A549 (cell line): ENCODE measurements around the gene ZNF57. TPM values are rescaled to one million over a fixed set of nuclear protein-coding genes. Genes with fewer than 3 reads are reported as not detected.

ENCODE experiments used
- ATAC-seq, 2 experiments: fragments of 200-7000 bp in 1 of 2; fragments of >200 bp in 1 of 2; cut with Nextera tagmentation in 1 of 2; cut with Tn5 transposase in 1 of 2; 3 replicates each; pipeline versions ENCODE4 v1.8.0 to v1.9.1; 2018 to 2020; ENCODE audit warnings: mild to moderate bottlenecking in 1 of 2, moderate library complexity in 1 of 2
- CTCF ChIA-PET: fragments of 300-600 bp; sonication (Branson Sonifier 250); formaldehyde crosslinking; extraction: SDS; loops from one replicate; lab custom pipeline; 2021; ENCODE audit warnings: antibody characterized with exemption, inconsistent platforms; lab: Yijun Ruan, JAX
- POLR2A ChIA-PET: fragments of 350-600 bp; formaldehyde crosslinking; extraction: SDS; loops from one replicate; lab custom pipeline; 2021; ENCODE audit warnings: antibody characterized with exemption, inconsistent platforms; lab: Yijun Ruan, JAX
- DNase-seq, 2 experiments: peaks; one replicate each; pipeline versions ENCODE4 v3.0.0 to v3.0.0-alpha.2; 2011 to 2016; ENCODE audit warnings: low read depth in 1 of 2, low spot score in 1 of 2
- FAIRE-seq: peaks from 2 replicates; lab custom pipeline; 2011; peaks lifted over from hg19 to GRCh38; lab: Jason Lieb, UNC
- H3K27ac ChIP-seq, 2 experiments: fragments of >200 bp; sonication (Bioruptor Twin); formaldehyde crosslinking; 3 replicates each; pipeline ENCODE4 v1.5.1; 2016 to 2017
- H3K4me1 ChIP-seq: fragments of >200 bp; sonication (Bioruptor Twin); formaldehyde crosslinking; 3 replicates; pipeline ENCODE4 v1.6.1; 2016
- H3K4me2 ChIP-seq: fragments of >200 bp; sonication (Bioruptor Twin); formaldehyde crosslinking; 3 replicates; pipeline ENCODE4 v1.6.1; 2016
- H3K4me3 ChIP-seq: fragments of >200 bp; sonication (Bioruptor Twin); formaldehyde crosslinking; 3 replicates; pipeline ENCODE4 v1.5.1; 2016
- H3K9me3 ChIP-seq: fragments of >200 bp; sonication (Bioruptor Twin); formaldehyde crosslinking; 3 replicates; pipeline ENCODE4 v1.6.1; 2016
- CBX2 ChIP-seq: fragments of 200-600 bp; sonication (generic); IDR thresholded peaks from 2 replicates; pipeline ENCODE4 v1.6.1; 2016; ENCODE audit warnings: low read depth, mild to moderate bottlenecking, borderline replicate concordance
- CBX8 ChIP-seq: fragments of 200-600 bp; sonication (generic); IDR thresholded peaks from 2 replicates; pipeline ENCODE4 v1.6.1; 2016
- CEBPB ChIP-seq, 2 experiments: fragments of >200 bp in 1 of 2; sonication (Bioruptor Twin) in 1 of 2; formaldehyde crosslinking in 1 of 2; IDR thresholded peaks; 2 replicates each; pipeline ENCODE4 v1.6.1; 2012 to 2016
- CHD4 ChIP-seq: fragments of 200-600 bp; sonication (generic); IDR thresholded peaks from 2 replicates; pipeline ENCODE4 v1.6.1; 2016; ENCODE audit warnings: antibody characterized with exemption, mild to moderate bottlenecking, borderline replicate concordance
- ESRRA ChIP-seq: fragments of 150-350 bp; IDR thresholded peaks from 2 replicates; pipeline ENCODE4 v1.6.1; 2014; ENCODE audit warnings: mild to moderate bottlenecking, low read length, borderline replicate concordance
- FOXS1 ChIP-seq: fragments of 250-450 bp; sonication (Bioruptor Pico); IDR thresholded peaks from 2 replicates; pipeline ENCODE4 v1.5.0; 2020; ENCODE audit warnings: mild to moderate bottlenecking, moderate library complexity
- GATA3 ChIP-seq: IDR thresholded peaks from 2 replicates; pipeline ENCODE4 v1.6.1; 2012; ENCODE audit warnings: borderline replicate concordance
- HOXA7 ChIP-seq: fragments of 250-450 bp; sonication (Bioruptor Pico); IDR thresholded peaks from 2 replicates; pipeline ENCODE4 v1.5.0; 2020; ENCODE audit warnings: mild to moderate bottlenecking, moderate library complexity
- HOXB5 ChIP-seq: fragments of 250-450 bp; sonication (Bioruptor Pico); IDR thresholded peaks from 2 replicates; pipeline ENCODE4 v1.5.0; 2020; ENCODE audit warnings: mild to moderate bottlenecking, moderate library complexity
- JUN ChIP-seq, 2 experiments: fragments of >200 bp; sonication (Bioruptor Twin); formaldehyde crosslinking; IDR thresholded peaks; 2 replicates in 1 of 2; 3 replicates in 1 of 2; pipeline ENCODE4 v1.6.1; 2016 to 2017
- KDM5A ChIP-seq: fragments of 200-600 bp; sonication (generic); IDR thresholded peaks from 2 replicates; pipeline ENCODE4 v1.6.1; 2016; ENCODE audit warnings: antibody characterized with exemption, mild to moderate bottlenecking
- MAFK ChIP-seq: fragments of 450-650 bp; IDR thresholded peaks from 2 replicates; pipeline ENCODE4 v1.6.1; 2014; ENCODE audit not compliant: partially characterized antibody
- NFE2L2 ChIP-seq: fragments of 150-350 bp; conservative IDR thresholded peaks from 2 replicates; pipeline ENCODE4 v1.6.1; 2014; ENCODE audit warnings: low read length
- PHF8 ChIP-seq: fragments of 200-600 bp; sonication (generic); IDR thresholded peaks from 2 replicates; pipeline ENCODE4 v1.6.1; 2016; ENCODE audit warnings: low read depth, mild to moderate bottlenecking, antibody characterized with exemption, moderate library complexity, borderline replicate concordance
- POLR2A ChIP-seq: IDR thresholded peaks from 2 replicates; pipeline ENCODE4 v1.6.1; 2012; ENCODE audit warnings: mild to moderate bottlenecking, low read length
- RAD21 ChIP-seq, 2 experiments: fragments of >200 bp in 1 of 2; sonication (Bioruptor Twin) in 1 of 2; formaldehyde crosslinking in 1 of 2; IDR thresholded peaks in 1 of 2; conservative IDR thresholded peaks in 1 of 2; 2 replicates in 1 of 2; 3 replicates in 1 of 2; pipeline ENCODE4 v1.6.1; 2012 to 2018; ENCODE audit warnings: inconsistent platforms in 1 of 2
- RARB ChIP-seq: fragments of 250-450 bp; sonication (Bioruptor Pico); IDR thresholded peaks from 2 replicates; pipeline ENCODE4 v1.8.0; 2021; ENCODE audit warnings: mild to moderate bottlenecking, moderate library complexity
- RCOR1 ChIP-seq: fragments of 150-350 bp; IDR thresholded peaks from 2 replicates; pipeline ENCODE4 v1.6.1; 2014; ENCODE audit warnings: antibody characterized with exemption, low read length, low read depth
- RFX5 ChIP-seq: fragments of 450-650 bp; IDR thresholded peaks from 2 replicates; pipeline ENCODE4 v1.7.1; 2014; ENCODE audit warnings: antibody characterized with exemption, mild to moderate bottlenecking, moderate library complexity
- SMC3 ChIP-seq: fragments of >200 bp; sonication (Bioruptor Twin); formaldehyde crosslinking; IDR thresholded peaks from 3 replicates; pipeline ENCODE4 v1.6.1; 2018; ENCODE audit warnings: inconsistent platforms
- TFCP2L1 ChIP-seq: fragments of 250-450 bp; sonication (Bioruptor Pico); IDR thresholded peaks from 2 replicates; pipeline ENCODE4 v1.5.0; 2021; ENCODE audit warnings: mild to moderate bottlenecking
- ZC3H11A ChIP-seq: fragments of 450-650 bp; IDR thresholded peaks from 2 replicates; pipeline ENCODE4 v1.6.1; 2014; ENCODE audit warnings: antibody characterized with exemption, mild to moderate bottlenecking
- ZSCAN20 ChIP-seq: fragments of 250-450 bp; sonication (Bioruptor Pico); IDR thresholded peaks from 2 replicates; pipeline ENCODE4 v1.8.0; 2022; ENCODE audit warnings: mild to moderate bottlenecking, moderate library complexity
- WGBS: methylation state at CpG from one replicate; pipeline ENCODE4 v1.1.6; 2017; ENCODE audit errors: missing lambda C conversion rate; 5-methylcytosine and 5-hydroxymethylcytosine counted together
- polyA plus RNA-seq, 4 experiments: library from polyadenylated mRNA; depleted of rRNA in 3 of 4; stranded (reverse); fragments of >200 nt; fragmentation: RNase III in 1 of 4; extraction: RNeasy Plus Mini Kit Qiagen cat#74134 plus additional on column Dnase treatment in 1 of 4; gene quantifications; 2 replicates in 3 of 4; 3 replicates in 1 of 4; pipeline ENCODE4 v1.2.3, GENCODE V29; 2011 to 2017
- TF ChIP-seq, protein P1 (sequence below): IDR thresholded peaks from 2 replicates; pipeline ENCODE4 v1.6.1; 2012; ENCODE audit warnings: low read depth, borderline replicate concordance
- TF ChIP-seq, protein P2 (sequence below): fragments of 150-350 bp; IDR thresholded peaks from 2 replicates; pipeline ENCODE4 v1.6.1; 2014; ENCODE audit warnings: low read depth, mild to moderate bottlenecking, low read length
- TF ChIP-seq, protein P3 (sequence below): IDR thresholded peaks from 2 replicates; pipeline ENCODE4 v1.6.1; 2012
- TF ChIP-seq, protein P4 (sequence below): fragments of 250-450 bp; sonication (Bioruptor Pico); IDR thresholded peaks from 2 replicates; pipeline ENCODE4 v1.5.0; 2020; ENCODE audit warnings: low read depth, mild to moderate bottlenecking, moderate library complexity
- TF ChIP-seq, protein P5 (sequence below): fragments of 250-450 bp; sonication (Bioruptor Pico); IDR thresholded peaks from 2 replicates; pipeline ENCODE4 v1.5.0; 2021; ENCODE audit warnings: mild to moderate bottlenecking, moderate library complexity, borderline replicate concordance
- TF ChIP-seq, protein P6 (sequence below): fragments of >200 bp; sonication (Bioruptor Twin); formaldehyde crosslinking; IDR thresholded peaks from 3 replicates; pipeline ENCODE4 v1.6.1; 2016
- TF ChIP-seq, protein P7 (sequence below): fragments of 450-650 bp; IDR thresholded peaks from 2 replicates; pipeline ENCODE4 v1.6.1; 2014; ENCODE audit warnings: antibody characterized with exemption

The ZNF57 gene
- polyA plus RNA-seq, 2 of the 4 experiments (the other 2 are of a cell fraction): 2.5 to 2.6 TPM

DNA sequence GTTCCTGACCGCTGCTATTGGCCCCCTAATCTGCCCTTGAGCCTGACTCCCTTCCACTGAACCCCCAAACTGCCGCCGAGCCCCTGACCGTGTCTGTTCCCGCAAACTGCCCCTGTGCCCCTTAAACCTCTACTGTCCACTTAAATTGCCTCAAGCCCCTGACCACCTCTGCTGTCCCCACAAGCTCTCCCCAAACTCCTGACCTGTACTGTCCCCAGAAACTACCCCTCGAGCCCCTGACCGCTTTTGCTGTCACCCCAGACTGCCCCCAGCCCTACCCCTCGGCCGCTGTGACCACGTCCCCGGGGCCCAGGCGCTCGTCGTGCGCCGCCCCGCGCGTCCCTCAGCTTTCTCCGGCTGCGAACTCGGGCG, 43.7 kb downstream of the ZNF57 start (continued):
- TF ChIP-seq, protein P1, sequence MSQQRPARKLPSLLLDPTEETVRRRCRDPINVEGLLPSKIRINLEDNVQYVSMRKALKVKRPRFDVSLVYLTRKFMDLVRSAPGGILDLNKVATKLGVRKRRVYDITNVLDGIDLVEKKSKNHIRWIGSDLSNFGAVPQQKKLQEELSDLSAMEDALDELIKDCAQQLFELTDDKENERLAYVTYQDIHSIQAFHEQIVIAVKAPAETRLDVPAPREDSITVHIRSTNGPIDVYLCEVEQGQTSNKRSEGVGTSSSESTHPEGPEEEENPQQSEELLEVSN: 0 out of 2 replicates have a peak, but pooled peaks have one; percentile 14
- TF ChIP-seq, all 56 proteins: peak for 2

DNA sequence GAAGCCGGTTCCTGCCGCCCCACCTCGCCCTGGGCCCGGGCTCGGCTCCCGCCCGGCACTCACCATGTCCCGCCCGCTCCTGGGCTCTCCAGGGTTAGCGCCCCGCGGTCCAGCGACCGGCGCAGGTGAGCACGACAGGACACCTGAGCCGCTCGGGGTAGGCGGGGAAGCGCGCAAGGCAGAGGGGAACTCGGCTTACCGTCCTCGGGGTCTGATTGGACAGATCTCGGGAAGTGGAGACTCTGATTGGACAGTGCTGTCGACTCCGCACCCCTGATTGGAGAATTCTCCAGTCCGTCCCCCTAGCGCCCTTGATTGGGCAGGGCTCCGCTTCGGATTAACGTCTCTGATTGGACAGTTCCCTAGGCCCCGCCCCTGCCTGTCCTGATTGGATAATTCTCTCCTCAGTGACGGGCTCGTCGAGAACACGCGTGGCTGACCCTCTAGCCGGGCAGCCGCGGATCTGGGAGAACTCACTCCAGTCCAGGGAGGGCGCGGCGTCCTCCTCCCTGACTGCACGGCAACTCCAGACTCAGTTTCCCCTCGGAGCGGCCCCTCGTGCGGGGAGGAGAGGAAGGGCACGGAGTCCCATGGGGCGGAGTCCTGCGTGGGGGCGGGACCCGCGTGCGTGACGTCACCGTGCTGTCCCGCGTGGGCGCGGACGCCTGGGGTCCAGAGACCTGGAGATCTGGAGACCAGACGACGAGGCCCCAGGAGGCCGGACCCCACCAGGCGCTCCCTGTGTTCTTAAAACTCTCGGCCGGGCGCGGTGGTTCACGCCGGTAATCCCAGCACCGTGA, 44.2 kb downstream of the ZNF57 start, which contains the start of gene ZNF77:
Gene ZNF77, minus strand, starts transcription at position 197 of the 800 bp plus-strand sequence. Its CDS starts 131 bp downstream, at position 66.
- POLR2A ChIA-PET: no interaction called here
- Histone ChIP-seq H3K4me1 (peaks cover 6% of the 10 kb centered on the region), H3K9me3 (no peaks in the 10 kb centered on the region), H3K4me3 (peak within 1 kb of the TSS; percentile 95), H3K4me2 (peak within 1 kb of the TSS; percentile 92), H3K27ac (peak within 1 kb of the TSS; percentile 86 to 89)
- 2% methylated on average over 12 of the region's 74 CpGs for WGBS
- no peak for FAIRE-seq
- peak; percentile 99 for ATAC-seq
- peak; percentile 98 for DNase-seq
- CTCF ChIA-PET: interaction anchor here (0.8 to 1.0 kb wide), 2 partner anchors 58 to 517 kb away, joined by 3 to 4 read pairs; no protein-coding TSS in a partner anchor
- TF ChIP-seq NFE2L2 (no peak), RCOR1 (no peak), ESRRA (no peak), RARB (CRISPR knock-in tag) (no peak), RAD21 (conservative IDR thresholded peaks at IDR 0.05 in 1 of 2, IDR thresholded peaks at IDR 0.05 in 1 of 2) (no peak), KDM5A (no peak), GATA3 (no peak), CBX2 (no peak), SMC3 (no peak), HOXA7 (CRISPR knock-in tag) (no peak), TFCP2L1 (peak; percentile 59; the same call in 1 of the 2 replicates), ZC3H11A (no peak), CHD4 (0 out of 2 replicates have a peak, but pooled peaks have one; percentile 65), HOXB5 (CRISPR knock-in tag) (no peak), ZSCAN20 (CRISPR knock-in tag) (no peak), POLR2A (peak; percentile 57), CBX8 (no peak), MAFK (no peak), PHF8 (peak; percentile 73; the same call in 1 of the 2 replicates), JUN (IDR thresholded peaks at IDR 0.05) (peak in 1 of 2 experiments; percentile 48; a peak in 1 of 5 replicates), FOXS1 (CRISPR knock-in tag) (no peak), CEBPB (IDR thresholded peaks at IDR 0.05) (no peak), RFX5 (no peak)
- TF ChIP-seq, protein P1: peak; percentile 50; the same call in 1 of the 2 replicates
- TF ChIP-seq, protein P2, sequence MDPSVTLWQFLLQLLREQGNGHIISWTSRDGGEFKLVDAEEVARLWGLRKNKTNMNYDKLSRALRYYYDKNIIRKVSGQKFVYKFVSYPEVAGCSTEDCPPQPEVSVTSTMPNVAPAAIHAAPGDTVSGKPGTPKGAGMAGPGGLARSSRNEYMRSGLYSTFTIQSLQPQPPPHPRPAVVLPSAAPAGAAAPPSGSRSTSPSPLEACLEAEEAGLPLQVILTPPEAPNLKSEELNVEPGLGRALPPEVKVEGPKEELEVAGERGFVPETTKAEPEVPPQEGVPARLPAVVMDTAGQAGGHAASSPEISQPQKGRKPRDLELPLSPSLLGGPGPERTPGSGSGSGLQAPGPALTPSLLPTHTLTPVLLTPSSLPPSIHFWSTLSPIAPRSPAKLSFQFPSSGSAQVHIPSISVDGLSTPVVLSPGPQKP: no peak
- TF ChIP-seq, protein P3, sequence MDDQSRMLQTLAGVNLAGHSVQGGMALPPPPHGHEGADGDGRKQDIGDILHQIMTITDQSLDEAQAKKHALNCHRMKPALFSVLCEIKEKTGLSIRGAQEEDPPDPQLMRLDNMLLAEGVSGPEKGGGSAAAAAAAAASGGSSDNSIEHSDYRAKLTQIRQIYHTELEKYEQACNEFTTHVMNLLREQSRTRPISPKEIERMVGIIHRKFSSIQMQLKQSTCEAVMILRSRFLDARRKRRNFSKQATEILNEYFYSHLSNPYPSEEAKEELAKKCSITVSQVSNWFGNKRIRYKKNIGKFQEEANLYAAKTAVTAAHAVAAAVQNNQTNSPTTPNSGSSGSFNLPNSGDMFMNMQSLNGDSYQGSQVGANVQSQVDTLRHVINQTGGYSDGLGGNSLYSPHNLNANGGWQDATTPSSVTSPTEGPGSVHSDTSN: peak; percentile 90
- TF ChIP-seq, protein P4, sequence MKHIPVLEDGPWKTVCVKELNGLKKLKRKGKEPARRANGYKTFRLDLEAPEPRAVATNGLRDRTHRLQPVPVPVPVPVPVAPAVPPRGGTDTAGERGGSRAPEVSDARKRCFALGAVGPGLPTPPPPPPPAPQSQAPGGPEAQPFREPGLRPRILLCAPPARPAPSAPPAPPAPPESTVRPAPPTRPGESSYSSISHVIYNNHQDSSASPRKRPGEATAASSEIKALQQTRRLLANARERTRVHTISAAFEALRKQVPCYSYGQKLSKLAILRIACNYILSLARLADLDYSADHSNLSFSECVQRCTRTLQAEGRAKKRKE (CRISPR knock-in tag): no peak
- TF ChIP-seq, protein P5, sequence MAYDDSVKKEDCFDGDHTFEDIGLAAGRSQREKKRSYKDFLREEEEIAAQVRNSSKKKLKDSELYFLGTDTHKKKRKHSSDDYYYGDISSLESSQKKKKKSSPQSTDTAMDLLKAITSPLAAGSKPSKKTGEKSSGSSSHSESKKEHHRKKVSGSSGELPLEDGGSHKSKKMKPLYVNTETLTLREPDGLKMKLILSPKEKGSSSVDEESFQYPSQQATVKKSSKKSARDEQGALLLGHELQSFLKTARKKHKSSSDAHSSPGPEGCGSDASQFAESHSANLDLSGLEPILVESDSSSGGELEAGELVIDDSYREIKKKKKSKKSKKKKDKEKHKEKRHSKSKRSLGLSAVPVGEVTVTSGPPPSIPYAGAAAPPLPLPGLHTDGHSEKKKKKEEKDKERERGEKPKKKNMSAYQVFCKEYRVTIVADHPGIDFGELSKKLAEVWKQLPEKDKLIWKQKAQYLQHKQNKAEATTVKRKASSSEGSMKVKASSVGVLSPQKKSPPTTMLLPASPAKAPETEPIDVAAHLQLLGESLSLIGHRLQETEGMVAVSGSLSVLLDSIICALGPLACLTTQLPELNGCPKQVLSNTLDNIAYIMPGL (CRISPR knock-in tag): no peak
- TF ChIP-seq, protein P6, sequence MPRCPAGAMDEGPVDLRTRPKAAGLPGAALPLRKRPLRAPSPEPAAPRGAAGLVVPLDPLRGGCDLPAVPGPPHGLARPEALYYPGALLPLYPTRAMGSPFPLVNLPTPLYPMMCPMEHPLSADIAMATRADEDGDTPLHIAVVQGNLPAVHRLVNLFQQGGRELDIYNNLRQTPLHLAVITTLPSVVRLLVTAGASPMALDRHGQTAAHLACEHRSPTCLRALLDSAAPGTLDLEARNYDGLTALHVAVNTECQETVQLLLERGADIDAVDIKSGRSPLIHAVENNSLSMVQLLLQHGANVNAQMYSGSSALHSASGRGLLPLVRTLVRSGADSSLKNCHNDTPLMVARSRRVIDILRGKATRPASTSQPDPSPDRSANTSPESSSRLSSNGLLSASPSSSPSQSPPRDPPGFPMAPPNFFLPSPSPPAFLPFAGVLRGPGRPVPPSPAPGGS: no peak
- TF ChIP-seq, protein P7, sequence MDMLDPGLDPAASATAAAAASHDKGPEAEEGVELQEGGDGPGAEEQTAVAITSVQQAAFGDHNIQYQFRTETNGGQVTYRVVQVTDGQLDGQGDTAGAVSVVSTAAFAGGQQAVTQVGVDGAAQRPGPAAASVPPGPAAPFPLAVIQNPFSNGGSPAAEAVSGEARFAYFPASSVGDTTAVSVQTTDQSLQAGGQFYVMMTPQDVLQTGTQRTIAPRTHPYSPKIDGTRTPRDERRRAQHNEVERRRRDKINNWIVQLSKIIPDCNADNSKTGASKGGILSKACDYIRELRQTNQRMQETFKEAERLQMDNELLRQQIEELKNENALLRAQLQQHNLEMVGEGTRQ: no peak
